Hepatocyte (in vitro differentiated cells): ENCODE measurements around the gene MAST4. TPM values are rescaled to one million over a fixed set of nuclear protein-coding genes. Genes with fewer than 3 reads are reported as not detected.

Experiments used
- DNase-seq: peaks from one replicate; pipeline ENCODE4 v3.0.0-alpha.2; 2016; ENCODE audit warnings: low spot score
- H2AFZ ChIP-seq: fragments of 200-600 bp; sonication (generic); 2 replicates; pipeline ENCODE4 v1.6.0; 2016; ENCODE audit warnings: antibody characterized with exemption, mild to moderate bottlenecking
- H3K27ac ChIP-seq: fragments of 200-600 bp; sonication (generic); 2 replicates; pipeline ENCODE4 v1.5.1; 2016; ENCODE audit warnings: mild to moderate bottlenecking
- H3K27me3 ChIP-seq: fragments of 200-600 bp; sonication (generic); 2 replicates; pipeline ENCODE4 v1.6.1; 2016
- H3K36me3 ChIP-seq: fragments of 200-600 bp; sonication (generic); replicated peaks from 2 replicates; pipeline ENCODE4 v1.5.1; 2016; ENCODE audit warnings: low read depth; ENCODE audit not compliant: insufficient read depth
- H3K4me1 ChIP-seq: fragments of 200-600 bp; sonication (generic); 2 replicates; pipeline ENCODE4 v1.5.1; 2016; ENCODE audit warnings: mild to moderate bottlenecking, moderate library complexity; ENCODE audit not compliant: insufficient read depth
- H3K4me2 ChIP-seq: fragments of 200-600 bp; sonication (generic); 2 replicates; pipeline ENCODE4 v1.6.0; 2016
- H3K4me3 ChIP-seq: fragments of 200-600 bp; sonication (generic); 2 replicates; pipeline ENCODE4 v1.5.1; 2016; ENCODE audit warnings: mild to moderate bottlenecking
- H3K79me2 ChIP-seq: fragments of 200-600 bp; sonication (generic); 2 replicates; pipeline ENCODE4 v1.6.0; 2017; ENCODE audit warnings: mild to moderate bottlenecking
- H3K9me2 ChIP-seq: fragments of 200-600 bp; sonication (generic); replicated peaks from 2 replicates; pipeline ENCODE4 v1.6.0; 2017; ENCODE audit warnings: mild to moderate bottlenecking; ENCODE audit not compliant: insufficient read depth
- H3K9me3 ChIP-seq: fragments of 200-600 bp; sonication (generic); 2 replicates; pipeline ENCODE4 v1.5.1; 2016; ENCODE audit warnings: low read depth, mild to moderate bottlenecking
- H4K20me1 ChIP-seq: fragments of 200-600 bp; sonication (generic); 2 replicates; pipeline ENCODE4 v1.6.0; 2016; ENCODE audit warnings: mild to moderate bottlenecking; ENCODE audit not compliant: insufficient read depth, poor library complexity, severe bottlenecking
- CTCF ChIP-seq: fragments of 200-600 bp; sonication (generic); IDR thresholded peaks from 2 replicates; pipeline ENCODE4 v1.5.1; 2016; ENCODE audit warnings: antibody characterized with exemption, mild to moderate bottlenecking; ENCODE audit not compliant: poor library complexity
- EZH2 ChIP-seq: fragments of 200-600 bp; sonication (generic); IDR thresholded peaks from 2 replicates; pipeline ENCODE4 v1.6.1; 2016; ENCODE audit warnings: antibody characterized with exemption, mild to moderate bottlenecking, borderline replicate concordance
- EZH2phosphoT487 ChIP-seq: fragments of 200-600 bp; sonication (generic); IDR thresholded peaks from one replicate; pipeline ENCODE4 v1.6.1; 2018; ENCODE audit warnings: antibody characterized with exemption, mild to moderate bottlenecking, low read depth, moderate library complexity; ENCODE audit not compliant: unreplicated experiment, severe bottlenecking
- WGBS: methylation state at CpG from one replicate; pipeline ENCODE4 v1.1.6; 2016; ENCODE audit warnings: low lambda C conversion rate; ENCODE audit errors: missing lambda C conversion rate; 5-methylcytosine and 5-hydroxymethylcytosine counted together
- polyA plus RNA-seq: library from polyadenylated mRNA; unstranded; fragments of >200 nt; fragmentation: Nextera tagmentation; extraction: Ambion mirVana; gene quantifications from 2 replicates; pipeline ENCODE4 v1.2.1, GENCODE V29; 2016
- total RNA-seq: library from RNA; depleted of rRNA; stranded (reverse); fragments of >200 nt; gene quantifications from 2 replicates; pipeline ENCODE4 v1.2.3, GENCODE V29; 2014

MAST4 gene
- total and polyA plus RNA-seq, 2 experiments from 2014 or later = 11.7 to 13.2 TPM

- Histone ChIP-seq H3K36me3 (no peaks in the 10 kb centered on the region), H3K4me3 (no peak overlapping the region), H3K9me3 (no peaks in the 10 kb centered on the region), H3K27ac (no peak overlapping the region), H3K27me3 (no peaks in the 10 kb centered on the region), H3K4me1 (peaks cover 9% of the 10 kb centered on the region), H3K4me2 (no peak overlapping the region), H4K20me1 (no peaks in the 10 kb centered on the region), H3K79me2 (no peaks in the 10 kb centered on the region), H3K9me2 (no peaks in the 10 kb centered on the region), H2AFZ (no peak overlapping the region)
- TF ChIP-seq EZH2phosphoT487 = no peak
- TF ChIP-seq CTCF = no peak
- no peak for TF ChIP-seq EZH2
- 95% methylated on average over 10 of the region's 10 CpGs for WGBS
- no peak for DNase-seq
Observed at GRCh38 chr5:67100301-67100700, 504.1 kb downstream of the MAST4 start.

DNA sequence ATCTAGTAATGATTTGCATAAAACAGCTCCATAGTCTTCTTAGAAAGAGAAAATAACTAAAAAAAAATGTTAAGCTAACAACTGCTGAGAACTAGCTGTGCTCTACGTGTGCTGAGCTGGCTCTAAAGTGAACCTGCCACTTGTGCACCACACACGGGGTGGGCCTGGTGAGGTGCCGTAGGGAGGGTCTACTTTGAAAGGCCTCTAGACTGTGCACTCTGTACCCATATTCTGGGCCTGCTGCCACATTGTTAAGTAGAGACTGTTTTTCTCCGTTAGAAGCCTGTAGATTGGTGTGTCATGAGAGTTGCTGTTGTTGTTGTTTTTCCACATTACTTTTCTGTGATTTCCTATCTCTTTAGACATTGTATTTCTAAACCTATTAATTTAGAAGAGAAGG, 506.5 kb downstream of the MAST4 start:
- 94% methylated on average over 4 of the region's 4 CpGs for WGBS
- no peak overlapping the region for H3K4me3 ChIP-seq
- no peaks in the 10 kb centered on the region for H3K9me3 ChIP-seq
- no peaks in the 10 kb centered on the region for H3K27me3 ChIP-seq
- H3K4me2 ChIP-seq = no peak overlapping the region
- DNase-seq = no peak
- no peaks in the 10 kb centered on the region for H3K9me2 ChIP-seq
- H3K27ac ChIP-seq = no peak overlapping the region
- H3K79me2 ChIP-seq = no peaks in the 10 kb centered on the region
- no peaks in the 10 kb centered on the region for H3K4me1 ChIP-seq
- TF ChIP-seq EZH2phosphoT487 = no peak
- TF ChIP-seq EZH2 = no peak
- TF ChIP-seq CTCF = no peak
- no peak overlapping the region for H2AFZ ChIP-seq
- no peaks in the 10 kb centered on the region for H3K36me3 ChIP-seq
- no peaks in the 10 kb centered on the region for H4K20me1 ChIP-seq

DNA sequence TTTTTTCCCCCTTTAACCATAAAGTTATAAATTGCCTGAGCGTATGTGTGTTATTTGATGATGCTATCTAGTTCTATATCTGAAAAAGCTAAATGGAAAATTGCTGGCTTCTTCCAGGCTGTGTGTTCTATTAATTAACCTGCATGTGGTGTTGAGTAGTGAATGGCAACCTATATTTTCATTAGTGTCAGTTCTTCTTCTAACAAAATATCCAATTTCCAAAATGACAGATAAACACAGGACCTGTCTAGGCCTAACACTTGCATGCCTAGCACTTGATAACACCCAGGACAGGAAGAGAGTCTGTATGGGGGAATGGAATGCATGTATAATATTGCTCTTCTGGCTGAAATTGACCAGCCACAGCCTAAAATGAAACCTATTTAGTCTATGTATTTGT, 508.7 kb downstream of the MAST4 start:
- Histone ChIP-seq H3K36me3 (no peaks in the 10 kb centered on the region), H3K27me3 (no peaks in the 10 kb centered on the region), H3K27ac (no peak overlapping the region), H3K4me3 (no peak overlapping the region), H3K4me1 (no peaks in the 10 kb centered on the region), H4K20me1 (no peaks in the 10 kb centered on the region), H3K4me2 (no peak overlapping the region), H2AFZ (no peak overlapping the region), H3K9me2 (no peaks in the 10 kb centered on the region), H3K79me2 (no peaks in the 10 kb centered on the region), H3K9me3 (no peaks in the 10 kb centered on the region)
- TF ChIP-seq EZH2 (no peak), CTCF (no peak), EZH2phosphoT487 (no peak)
- DNase-seq = no peak
- 97% methylated on average over 1 of the region's 1 CpG for WGBS

- Histone ChIP-seq H3K36me3 (no peaks in the 10 kb centered on the region), H3K79me2 (no peaks in the 10 kb centered on the region), H3K4me3 (no peak overlapping the region), H3K4me2 (no peak overlapping the region), H2AFZ (no peak overlapping the region), H3K27ac (no peak overlapping the region), H3K27me3 (no peaks in the 10 kb centered on the region), H3K9me3 (no peaks in the 10 kb centered on the region), H3K4me1 (no peaks in the 10 kb centered on the region), H3K9me2 (no peaks in the 10 kb centered on the region), H4K20me1 (no peaks in the 10 kb centered on the region)
- WGBS = 89% methylated on average over 3 of the region's 3 CpGs
- no peak for TF ChIP-seq CTCF
- TF ChIP-seq EZH2phosphoT487 = no peak
- no peak for TF ChIP-seq EZH2
- DNase-seq = no peak
Observed at GRCh38 chr5:67105270-67105669, 509.1 kb downstream of the MAST4 start.
